Right ventricle myocardium inferior (tissue), 1 donor: ENCODE measurements around the gene SNAPC4. TPM values are rescaled to one million over a fixed set of nuclear protein-coding genes. Genes with fewer than 3 reads are reported as not detected.

Experiments
- ATAC-seq: fragments of 200-7000 bp; cut with Tn5 transposase; one replicate; pipeline ENCODE4 v1.9.1; 2020; ENCODE audit warnings: mild to moderate bottlenecking, moderate library complexity
- DNase-seq: peaks from one replicate; pipeline ENCODE4 v3.0.0; 2021; ENCODE audit errors: missing footprints
- intact Hi-C: fragments of 100-400 bp; cut with DNase I; formaldehyde crosslinking; loops from one replicate; pipeline ENCODE4 v1.11.0; 2022
- long read RNA-seq: library from polyadenylated mRNA; unstranded; transcript quantifications from one replicate; pipeline ENCODE4 v2.0.0, GENCODE V29; 2021
- total RNA-seq: library from RNA; stranded (reverse); fragmentation: NEBNext Ultra II Directional; extraction: Animal tissue kit (Norgen Biotek cat#: 25700); gene quantifications from one replicate; pipeline ENCODE4 v1.2.1, GENCODE V29; 2021
- donor health status: DM: no; HTN: yes; CAD: no; lungs with severe emphysema.

Gene SNAPC4
- total RNA-seq = 4.0 TPM
- long read RNA-seq, partial matches to known transcripts = 2 of 3 reads
- long read RNA-seq, other reads (novel, unspliced or antisense) = 1 of 3 reads

DNA sequence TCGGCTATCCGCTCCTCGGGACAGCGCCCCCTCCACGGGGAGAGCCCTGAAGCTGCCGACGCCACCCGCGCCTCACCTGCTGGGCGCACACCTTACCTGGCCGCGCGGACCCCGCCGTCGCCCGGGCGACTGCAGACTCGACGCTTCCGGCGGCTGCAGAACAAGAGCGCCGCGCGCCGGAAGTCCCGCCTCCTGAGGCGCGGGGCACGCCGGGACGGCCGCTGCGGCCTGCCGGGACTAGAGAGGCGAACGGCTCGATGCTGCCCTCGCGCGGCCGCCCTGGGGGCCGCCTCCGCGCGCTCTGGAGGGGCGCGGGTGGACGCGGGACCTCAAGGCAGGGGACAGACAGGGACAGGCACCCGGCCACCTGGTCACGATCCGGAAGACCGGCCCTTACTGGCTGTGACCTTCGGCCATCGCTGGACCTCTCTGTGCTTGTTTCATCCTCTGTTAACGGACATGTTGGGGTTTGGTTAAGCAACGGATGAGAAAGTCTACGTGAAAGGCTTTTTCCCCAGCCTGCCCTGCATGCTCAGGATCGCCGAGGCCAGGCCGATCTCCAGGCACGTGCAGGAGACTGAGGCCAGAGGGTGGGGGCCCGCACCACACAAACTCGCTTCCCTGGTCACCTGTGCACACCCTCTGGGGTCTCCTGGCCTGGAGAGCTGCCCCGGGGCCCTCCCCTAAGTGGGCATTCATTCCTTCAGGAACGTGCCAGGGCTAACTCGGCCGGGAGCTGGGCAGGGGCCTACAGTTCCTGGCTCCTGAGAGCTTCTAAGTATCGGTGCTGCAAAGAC is at the start of gene SNAPC4:
Gene SNAPC4, minus strand, starts transcription at position 133 of the 797 bp plus-strand sequence. CDS start 1,742 bp downstream, outside the sequence.
- DNase-seq (peak; percentile 96), ATAC-seq (peak; percentile 91)
- intact Hi-C loops = loop anchor here (1.0 to 5.0 kb wide), 3 partner anchors 61 to 158 kb away; no protein-coding TSS in a partner anchor

- DNase-seq = no peak
- no peak for ATAC-seq
- intact Hi-C loops = no loop called here
These were observed 48.7 kb upstream of the SNAPC4 start for GRCh38 chr9:136448655-136449054.

GRCh38 chr9:136447173-136447778 is 47.3 kb upstream of the SNAPC4 start:
- DNase-seq (no peak), ATAC-seq (no peak)
- intact Hi-C loops = no loop called here

GRCh38 chr9:136445799-136446198 is 45.8 kb upstream of the SNAPC4 start:
- intact Hi-C loops = no loop called here
- ATAC-seq = no peak

DNA sequence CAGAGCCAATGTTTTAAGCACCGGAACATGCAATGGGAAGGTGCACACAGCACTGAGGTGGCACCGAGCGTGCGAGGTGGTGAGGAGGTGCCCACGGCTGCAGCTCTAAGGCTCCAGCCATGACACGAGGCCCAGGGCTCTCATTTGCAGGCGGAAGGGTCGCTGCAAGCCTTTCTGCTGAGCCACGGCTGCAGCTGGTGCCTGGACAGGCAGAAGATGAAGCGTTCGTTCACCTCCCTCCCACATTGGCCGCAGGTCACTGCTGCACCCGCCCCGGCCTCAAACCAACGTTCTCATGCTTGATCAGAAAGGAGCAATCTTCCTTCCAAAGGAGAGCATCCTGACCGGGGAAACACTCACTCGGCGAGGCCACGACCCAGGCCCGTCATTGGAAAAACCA is 44.1 kb upstream of the SNAPC4 start:
- intact Hi-C loops = no loop called here
- DNase-seq = no peak
- no peak for ATAC-seq

More at GRCh38 chr9:136445799-136446198, 45.8 kb upstream of the SNAPC4 start:
- no peak for DNase-seq

- intact Hi-C loops = no loop called here
- ATAC-seq (no peak), DNase-seq (no peak)
These were observed 43.7 kb upstream of the SNAPC4 start for GRCh38 chr9:136443687-136444086.

- ATAC-seq = no peak
- intact Hi-C loops = no loop called here
- no peak for DNase-seq
These were observed 43.1 kb upstream of the SNAPC4 start for GRCh38 chr9:136443087-136443486.

GRCh38 chr9:136442265-136442664 is 42.3 kb upstream of the SNAPC4 start:
- DNase-seq = no peak
- intact Hi-C loops = no loop called here
- no peak for ATAC-seq

GRCh38 chr9:136441681-136442245 is 41.8 kb upstream of the SNAPC4 start:
- ATAC-seq (no peak), DNase-seq (no peak)
- intact Hi-C loops = no loop called here

GRCh38 chr9:136441191-136441680 is 41.3 kb upstream of the SNAPC4 start:
- intact Hi-C loops = no loop called here
- DNase-seq = no peak
- no peak for ATAC-seq

DNA sequence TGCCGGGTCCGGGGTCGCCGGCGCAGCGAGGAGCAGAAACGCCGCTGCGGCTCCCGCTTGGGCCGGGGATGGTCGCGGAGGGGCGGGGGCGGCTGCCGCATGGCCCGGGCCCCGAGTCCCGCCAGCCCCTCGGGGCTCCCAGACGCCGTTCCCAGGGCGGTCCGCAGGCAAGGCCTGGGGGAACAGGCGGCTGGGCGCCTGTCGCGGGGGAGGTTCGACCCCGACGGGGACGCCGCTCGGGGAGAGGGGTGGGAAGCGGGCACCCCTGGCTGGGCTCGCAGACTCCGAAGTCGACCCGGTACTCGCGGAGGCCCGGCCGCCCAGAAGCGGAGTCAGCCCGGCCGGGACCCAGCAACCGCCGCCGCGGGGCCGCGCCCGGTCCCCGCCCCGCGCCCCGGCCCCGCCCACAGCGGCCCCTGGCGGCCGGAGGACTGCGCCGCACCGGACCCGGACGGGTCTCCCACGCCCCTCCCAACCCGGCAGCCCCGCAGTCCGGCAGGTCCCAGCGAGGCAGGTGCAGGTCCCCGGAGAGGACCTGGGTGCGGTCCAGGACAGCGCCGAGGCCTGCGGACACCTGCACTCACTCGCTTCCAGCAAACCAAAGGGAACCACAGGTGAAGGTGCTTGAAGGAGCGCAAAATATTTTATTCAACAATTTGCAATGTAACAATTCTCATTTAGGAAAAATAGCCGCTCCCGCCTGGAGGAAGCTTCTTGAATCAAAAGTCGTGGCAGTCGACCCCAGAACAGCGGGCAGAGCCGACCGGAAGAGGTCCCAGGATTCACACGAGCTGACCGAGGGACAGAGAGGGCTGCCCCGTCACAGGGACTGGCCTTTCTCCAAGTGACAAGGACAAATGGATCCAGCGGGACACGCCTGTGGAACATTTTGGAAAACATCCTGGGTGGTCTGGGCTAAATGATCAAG is 39.8 kb upstream of the SNAPC4 start, which contains the start of gene INPP5E:
Gene INPP5E, minus strand, starts transcription at position 365 of the 928 bp plus-strand sequence. CDS start 426 bp downstream, outside the sequence.
- ATAC-seq = peak; percentile 90
- intact Hi-C loops = loop anchor here (2.0 kb wide), 1 partner anchor 29 kb away; the partner anchor contains the start of genes ENTR1 and PMPCA

DNA sequence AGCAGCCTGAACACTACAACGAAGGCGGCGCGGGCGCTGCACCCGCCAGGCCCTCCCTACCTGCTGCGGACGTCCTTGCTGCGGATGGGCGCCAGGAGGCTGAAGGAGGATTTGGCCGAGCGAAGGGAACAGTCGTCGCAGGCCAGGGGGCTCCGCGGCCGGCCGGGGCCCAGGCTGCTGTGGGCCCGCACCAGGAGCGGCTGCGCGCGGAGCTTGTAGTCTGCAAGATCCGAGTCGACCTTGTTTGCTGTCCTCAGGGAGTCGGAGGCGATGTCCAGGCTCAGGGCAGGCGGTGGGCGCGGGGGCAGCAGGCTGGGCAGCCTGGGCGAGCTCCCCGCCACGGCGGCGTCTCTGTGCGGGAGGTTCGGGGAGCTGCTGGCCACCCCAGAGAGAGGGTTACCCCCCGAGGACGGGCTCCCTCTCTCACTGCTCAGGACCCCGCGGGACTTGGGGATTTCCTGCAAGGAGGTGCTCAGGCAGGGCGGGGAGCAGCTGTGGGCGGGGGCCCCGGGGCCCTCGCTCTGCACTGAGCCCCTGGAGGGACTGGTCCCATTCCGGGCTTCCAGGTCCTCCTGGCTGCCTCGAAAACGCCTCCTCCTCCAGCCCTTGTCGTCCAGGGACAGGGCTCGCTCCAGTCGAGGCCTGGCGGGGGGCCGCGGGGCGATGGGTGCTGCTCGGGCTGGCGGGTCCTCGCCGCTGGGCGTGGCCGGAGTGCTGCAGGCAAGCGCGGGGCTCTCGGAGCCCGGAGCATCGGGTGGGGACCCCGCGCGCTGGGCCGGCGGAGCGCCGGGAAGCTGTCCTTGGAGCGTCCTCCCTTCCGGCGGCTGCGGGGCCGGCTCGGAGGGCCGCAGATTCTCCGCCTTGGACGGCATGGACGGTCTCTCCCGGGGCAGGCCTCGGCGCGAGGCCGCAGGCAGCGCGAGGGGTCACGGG is 38.8 kb upstream of the SNAPC4 start:
- DNase-seq = no peak
- intact Hi-C loops = loop anchor here (2.0 kb wide), 1 partner anchor 28 kb away; the partner anchor contains the start of genes ENTR1 and PMPCA
- peak; percentile 9 for ATAC-seq

More for the DNA sequence above, 39.8 kb upstream of the SNAPC4 start, which contains the start of gene INPP5E:
- DNase-seq = peak; percentile 86

- intact Hi-C loops = loop anchor here (2.0 kb wide), 1 partner anchor 27 kb away; the partner anchor contains the start of genes ENTR1 and PMPCA
- ATAC-seq (no peak), DNase-seq (no peak)
These were observed 38.0 kb upstream of the SNAPC4 start for GRCh38 chr9:136437839-136438547.

DNA sequence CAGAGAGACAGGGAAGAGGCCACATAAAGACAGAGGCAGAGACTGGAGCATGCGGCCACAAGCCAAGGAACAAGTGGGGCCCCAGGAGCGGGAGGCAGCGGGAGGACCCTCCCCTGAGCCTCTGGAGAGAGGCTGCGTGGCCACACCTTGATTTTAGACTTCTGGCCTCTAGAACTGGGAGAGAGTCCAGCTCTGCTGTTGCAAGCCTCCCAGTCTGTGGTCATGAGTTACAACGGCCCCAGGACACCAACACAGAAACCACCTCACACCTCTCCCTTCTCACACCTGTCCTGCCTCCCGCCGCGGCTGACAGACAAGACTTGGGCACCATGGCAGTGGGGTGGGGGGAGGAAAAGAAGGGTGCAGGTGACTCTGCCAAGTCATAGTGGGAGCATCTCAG is 37.5 kb upstream of the SNAPC4 start:
- intact Hi-C loops = no loop called here
- DNase-seq = no peak
- no peak for ATAC-seq

- intact Hi-C loops = no loop called here
- ATAC-seq = no peak
- DNase-seq = no peak
These were observed 36.2 kb upstream of the SNAPC4 start for GRCh38 chr9:136436055-136436634.

DNA sequence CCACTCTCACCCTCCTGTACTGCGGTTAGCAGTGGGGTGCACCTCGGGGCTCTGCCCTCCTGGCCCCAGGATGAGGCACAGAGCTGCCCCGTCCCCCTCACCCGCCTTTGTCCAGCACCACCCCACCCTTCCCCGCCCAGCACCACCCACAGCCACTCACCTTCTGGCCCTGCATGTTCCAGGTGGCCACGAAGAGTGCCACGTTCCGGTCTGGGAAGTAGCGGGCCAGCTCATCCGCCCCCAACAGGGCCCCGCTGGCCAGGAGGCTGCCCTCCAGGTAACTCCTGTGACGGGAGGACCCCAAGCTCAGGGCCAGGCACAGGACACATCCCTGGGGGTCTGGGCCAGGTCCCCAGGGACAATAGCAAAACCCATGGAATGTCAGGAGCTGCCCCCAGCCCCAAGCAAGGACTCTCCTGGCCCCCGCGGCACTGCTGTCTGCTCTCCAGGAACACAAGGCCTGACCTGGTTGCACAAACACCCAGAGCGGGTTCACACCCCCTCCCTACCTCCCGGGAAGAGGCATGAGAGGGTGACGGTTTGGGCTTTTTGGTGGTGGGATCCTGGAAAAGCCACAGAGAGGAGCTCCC is 34.7 kb upstream of the SNAPC4 start:
- no peak for DNase-seq
- intact Hi-C loops = no loop called here

More for the DNA sequence above, 34.7 kb upstream of the SNAPC4 start:
- no peak for ATAC-seq
